ENCODE data around the gene GRXCR1. TPM values are rescaled to one million over a fixed set of nuclear protein-coding genes. Genes with fewer than 3 reads are reported as not detected.

Gene GRXCR1
- polyA plus RNA-seq, 1 experiment, result not detected

- Histone ChIP-seq H3K27me3 (ENCODE audit: control insufficient read depth, insufficient read depth, low read length) (no peaks in the 10 kb centered on the region), H3K4me3 (ENCODE audit: low read depth, low read length) (no peak overlapping the region), H3K36me3 (ENCODE audit: control insufficient read depth, insufficient read depth, low read length) (no peaks in the 10 kb centered on the region)
- ChIA-PET CTCF (interaction anchor here (0.6 to 3.5 kb wide), 7 partner anchors 67 to 298 kb away, joined by 3 to 38 read pairs (median 3); no protein-coding TSS in a partner anchor), POLR2A (no interaction called here)
- DNase-seq (ENCODE audit: low read depth), result no peak
- peak; percentile 65 for TF ChIP-seq CTCF (IDR thresholded peaks at IDR 0.05; ENCODE audit: insufficient read depth, low read depth, low read length)
These were observed 26.8 kb upstream of the GRXCR1 start for GRCh38 chr4:42865572-42866189.

- CTCF ChIA-PET, result interaction anchor here (0.8 kb wide), 1 partner anchor 303 kb away, joined by 3 read pairs; no protein-coding TSS in a partner anchor
- DNase-seq (ENCODE audit: low read depth), result no peak
- POLR2A ChIA-PET, result no interaction called here
- Histone ChIP-seq H3K4me3 (ENCODE audit: low read depth, low read length) (no peak overlapping the region), H3K27me3 (ENCODE audit: control insufficient read depth, insufficient read depth, low read length) (no peaks in the 10 kb centered on the region), H3K36me3 (ENCODE audit: control insufficient read depth, insufficient read depth, low read length) (no peaks in the 10 kb centered on the region)
- TF ChIP-seq CTCF (IDR thresholded peaks at IDR 0.05; ENCODE audit: insufficient read depth, low read depth, low read length), result no peak
These were observed 21.3 kb upstream of the GRXCR1 start for GRCh38 chr4:42871261-42871660.

- CTCF ChIA-PET, result interaction anchor here (0.8 kb wide), 1 partner anchor 303 kb away, joined by 3 read pairs; no protein-coding TSS in a partner anchor
- POLR2A ChIA-PET, result no interaction called here
These were observed 20.7 kb upstream of the GRXCR1 start for GRCh38 chr4:42871671-42872290.

GRCh38 chr4:42878863-42879262 is 13.7 kb upstream of the GRXCR1 start:
- DNase-seq (ENCODE audit: low read depth), result no peak
- POLR2A ChIA-PET, result no interaction called here
- H3K4me3 ChIP-seq (ENCODE audit: low read depth, low read length), result no peak overlapping the region

More at GRCh38 chr4:42871671-42872290, 20.7 kb upstream of the GRXCR1 start:
- no peak for DNase-seq (ENCODE audit: low read depth)
- no peaks in the 10 kb centered on the region for H3K27me3 ChIP-seq (ENCODE audit: control insufficient read depth, insufficient read depth, low read length)
- H3K4me3 ChIP-seq (ENCODE audit: low read depth, low read length), result no peak overlapping the region
- TF ChIP-seq CTCF (IDR thresholded peaks at IDR 0.05; ENCODE audit: insufficient read depth, low read depth, low read length), result no peak
- no peaks in the 10 kb centered on the region for H3K36me3 ChIP-seq (ENCODE audit: control insufficient read depth, insufficient read depth, low read length)

More at GRCh38 chr4:42878863-42879262, 13.7 kb upstream of the GRXCR1 start:
- no peaks in the 10 kb centered on the region for H3K27me3 ChIP-seq (ENCODE audit: control insufficient read depth, insufficient read depth, low read length)
- H3K36me3 ChIP-seq (ENCODE audit: control insufficient read depth, insufficient read depth, low read length), result no peaks in the 10 kb centered on the region
- CTCF ChIA-PET, result no interaction called here
- no peak for TF ChIP-seq CTCF (IDR thresholded peaks at IDR 0.05; ENCODE audit: insufficient read depth, low read depth, low read length)
